ENCODE results near the gene BCDIN3D. TPM values are rescaled to one million over a fixed set of nuclear protein-coding genes. Genes with fewer than 3 reads are reported as not detected.

The BCDIN3D gene
- total RNA-seq, 1 experiment from 2014 or later: 4.5 TPM

DNA sequence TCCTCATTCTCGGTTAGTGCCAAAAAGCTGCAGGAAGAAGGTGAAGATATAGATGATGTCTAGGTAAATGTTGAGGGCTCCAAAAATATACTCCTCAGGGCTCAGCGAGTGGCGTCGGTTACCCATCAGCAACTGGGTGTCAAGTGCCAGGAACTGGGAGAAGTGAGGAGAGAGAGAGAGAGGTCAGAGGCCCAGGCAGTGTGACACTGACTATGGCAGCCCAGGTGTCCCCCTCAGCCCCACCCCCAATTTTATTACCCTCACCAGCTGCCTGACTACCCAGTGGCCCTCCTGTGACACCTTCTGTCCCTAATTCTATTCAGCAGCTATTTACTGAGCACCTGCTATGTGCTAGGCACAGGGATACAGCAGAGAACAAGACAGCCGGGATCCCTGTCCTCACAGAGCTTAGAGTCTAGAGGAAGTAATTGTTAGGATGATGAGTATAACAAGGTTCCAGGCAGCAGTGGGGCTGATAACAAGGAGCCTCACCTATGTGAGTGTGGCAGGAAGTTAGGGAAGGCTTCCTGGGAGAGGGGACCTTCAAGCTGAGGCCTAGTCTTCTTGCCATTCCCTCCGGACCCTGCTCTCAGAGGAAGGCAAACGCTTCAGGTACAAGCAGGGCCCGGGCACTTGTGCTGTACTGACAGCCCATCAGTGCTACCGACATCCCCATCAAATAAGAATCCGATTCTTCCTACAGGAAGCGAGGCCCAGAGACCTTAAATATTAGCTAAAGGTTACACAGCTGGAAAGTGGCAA, 27.8 kb upstream of the BCDIN3D start:
- no peaks in the 10 kb centered on the region for H3K36me3 ChIP-seq (ENCODE audit: low read depth, low read length)
- no peak overlapping the region for H3K27ac ChIP-seq (ENCODE audit: low read length)
- ATAC-seq: no peak
- no peak overlapping the region for H3K4me3 ChIP-seq (ENCODE audit: low read length)
- H3K4me1 ChIP-seq (ENCODE audit: insufficient read depth, low read length): peaks cover 8% of the 10 kb centered on the region
- BruUV-seq (replicated peaks): no TSS peak
- intact Hi-C loops (cut with micrococcal nuclease): no loop called here
- no peaks in the 10 kb centered on the region for H4K20me1 ChIP-seq (ENCODE audit: low read length)
- H2AFZ ChIP-seq (ENCODE audit: low read length): no peak overlapping the region
- H3K4me2 ChIP-seq (ENCODE audit: low read length): no peak overlapping the region
- DNase-seq: no peak
- H3K79me2 ChIP-seq (ENCODE audit: low read length): no peaks in the 10 kb centered on the region
- no peaks in the 10 kb centered on the region for H3F3A ChIP-seq (ENCODE audit: low read length, unreplicated experiment)
- H3K9me3 ChIP-seq (ENCODE audit: low read length): no peaks in the 10 kb centered on the region
- H3K9me2 ChIP-seq (replicated peaks; ENCODE audit: low read length): no peaks in the 10 kb centered on the region
- CTCF ChIA-PET: no interaction called here
- TF ChIP-seq EZH2 (IDR thresholded peaks at IDR 0.05; ENCODE audit: low read length, unreplicated experiment) (no peak), EZH2phosphoT487 (IDR thresholded peaks at IDR 0.05; ENCODE audit: borderline replicate concordance, low read length) (no peak)
- TF ChIP-seq, protein P1, sequence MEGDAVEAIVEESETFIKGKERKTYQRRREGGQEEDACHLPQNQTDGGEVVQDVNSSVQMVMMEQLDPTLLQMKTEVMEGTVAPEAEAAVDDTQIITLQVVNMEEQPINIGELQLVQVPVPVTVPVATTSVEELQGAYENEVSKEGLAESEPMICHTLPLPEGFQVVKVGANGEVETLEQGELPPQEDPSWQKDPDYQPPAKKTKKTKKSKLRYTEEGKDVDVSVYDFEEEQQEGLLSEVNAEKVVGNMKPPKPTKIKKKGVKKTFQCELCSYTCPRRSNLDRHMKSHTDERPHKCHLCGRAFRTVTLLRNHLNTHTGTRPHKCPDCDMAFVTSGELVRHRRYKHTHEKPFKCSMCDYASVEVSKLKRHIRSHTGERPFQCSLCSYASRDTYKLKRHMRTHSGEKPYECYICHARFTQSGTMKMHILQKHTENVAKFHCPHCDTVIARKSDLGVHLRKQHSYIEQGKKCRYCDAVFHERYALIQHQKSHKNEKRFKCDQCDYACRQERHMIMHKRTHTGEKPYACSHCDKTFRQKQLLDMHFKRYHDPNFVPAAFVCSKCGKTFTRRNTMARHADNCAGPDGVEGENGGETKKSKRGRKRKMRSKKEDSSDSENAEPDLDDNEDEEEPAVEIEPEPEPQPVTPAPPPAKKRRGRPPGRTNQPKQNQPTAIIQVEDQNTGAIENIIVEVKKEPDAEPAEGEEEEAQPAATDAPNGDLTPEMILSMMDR (conservative IDR thresholded peaks at IDR 0.05; ENCODE audit: low read depth, low read length): no peak
- POLR2A ChIA-PET (ENCODE audit: unreplicated experiment): no interaction called here
- no peak overlapping the region for H3K9ac ChIP-seq (ENCODE audit: low read length)
- H3K27me3 ChIP-seq (ENCODE audit: low read length): no peaks in the 10 kb centered on the region

DNA sequence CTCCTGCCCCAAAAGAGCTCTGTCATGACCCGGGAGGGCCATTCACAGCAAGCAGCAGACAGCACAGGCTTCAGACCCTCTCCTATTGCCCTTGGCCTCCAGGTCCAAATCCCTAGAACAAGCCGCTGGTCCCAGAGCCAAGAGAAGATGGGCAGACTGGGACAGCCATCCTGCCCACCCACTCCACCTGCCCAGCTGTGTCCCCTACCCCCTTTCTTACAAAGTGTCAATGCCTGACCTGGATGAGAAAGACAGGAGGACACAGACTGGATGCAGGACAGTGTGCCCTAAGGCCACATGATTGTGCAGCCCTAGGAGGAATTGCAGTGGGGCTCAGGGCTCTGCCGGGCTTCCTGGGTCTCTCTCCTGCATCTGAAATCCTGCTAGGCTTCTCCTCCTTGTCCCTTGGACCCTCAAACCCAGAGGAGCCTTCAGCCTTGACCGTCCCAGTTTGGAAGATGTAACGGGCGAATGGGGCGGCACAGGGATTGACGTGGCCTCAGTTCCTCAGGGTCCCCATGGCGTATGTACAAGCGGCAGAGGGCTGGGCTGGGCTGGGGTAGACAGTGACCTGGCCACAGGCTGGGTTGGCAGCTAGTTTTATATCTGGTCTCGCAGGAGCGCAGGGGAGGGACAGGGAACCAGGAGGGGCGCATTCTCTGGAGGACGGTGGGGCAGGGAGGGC, 27.1 kb upstream of the BCDIN3D start:
- Histone ChIP-seq H3K4me2 (ENCODE audit: low read length) (no peak overlapping the region), H3K9me2 (replicated peaks; ENCODE audit: low read length) (no peaks in the 10 kb centered on the region), H3K27me3 (ENCODE audit: low read length) (no peaks in the 10 kb centered on the region), H4K20me1 (ENCODE audit: low read length) (no peaks in the 10 kb centered on the region), H3K79me2 (ENCODE audit: low read length) (no peaks in the 10 kb centered on the region), H3K9me3 (ENCODE audit: low read length) (no peaks in the 10 kb centered on the region), H3K36me3 (ENCODE audit: low read depth, low read length) (no peaks in the 10 kb centered on the region), H3K4me1 (ENCODE audit: insufficient read depth, low read length) (peaks cover 8% of the 10 kb centered on the region), H2AFZ (ENCODE audit: low read length) (no peak overlapping the region), H3K9ac (ENCODE audit: low read length) (no peak overlapping the region), H3F3A (ENCODE audit: low read length, unreplicated experiment) (no peaks in the 10 kb centered on the region), H3K4me3 (ENCODE audit: low read length) (no peak overlapping the region), H3K27ac (ENCODE audit: low read length) (no peak overlapping the region)
- intact Hi-C loops (cut with micrococcal nuclease): loop anchor here (10.0 kb wide), 1 partner anchor 95 kb away; the partner anchor contains the start of gene AQP5
- DNase-seq (no peak), ATAC-seq (no peak)
- ChIA-PET POLR2A (ENCODE audit: unreplicated experiment) (no interaction called here), CTCF (no interaction called here)
- BruUV-seq (replicated peaks): no TSS peak
- TF ChIP-seq, protein P1 (conservative IDR thresholded peaks at IDR 0.05; ENCODE audit: low read depth, low read length): no peak
- TF ChIP-seq EZH2 (IDR thresholded peaks at IDR 0.05; ENCODE audit: low read length, unreplicated experiment) (no peak), EZH2phosphoT487 (IDR thresholded peaks at IDR 0.05; ENCODE audit: borderline replicate concordance, low read length) (no peak)
